ENCODE results near the gene MUC4. TPM values are rescaled to one million over a fixed set of nuclear protein-coding genes. Genes with fewer than 3 reads are reported as not detected.

Gene MUC4
- polyA plus RNA-seq, 1 of the 3 experiments (the other 2 are of a cell fraction): 0.07 TPM

DNA sequence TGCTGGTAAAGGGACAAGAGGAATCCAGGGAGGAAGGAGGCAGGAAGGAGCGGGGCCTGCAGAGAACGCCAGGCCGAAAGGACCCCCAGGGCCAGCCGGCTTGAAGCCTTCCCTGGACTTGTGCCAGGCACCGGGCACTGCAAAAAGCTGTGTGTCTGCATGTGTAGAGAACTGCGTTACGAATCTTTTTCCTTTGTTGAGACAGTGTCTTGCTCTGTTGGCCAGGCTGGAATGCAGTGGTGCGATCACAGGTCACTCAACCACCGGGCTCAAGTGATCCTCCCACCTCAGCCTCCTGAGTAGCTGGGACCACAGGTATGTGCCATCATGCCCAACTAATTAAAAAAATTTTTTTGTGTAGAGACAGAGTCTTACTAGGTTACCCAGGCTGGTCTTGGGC lies 17.0 kb upstream of the MUC4 start:
- no peaks in the 10 kb centered on the region for H3K36me3 ChIP-seq (replicated peaks in 1 of 2; ENCODE audit: control insufficient read depth in 1 of 2, insufficient read depth in 2 of 2, low read length in 1 of 2)
- no peaks in the 10 kb centered on the region for H3K9me3 ChIP-seq
- POLR2A ChIA-PET: no interaction called here
- H2AFZ ChIP-seq (ENCODE audit: low read depth): no peak overlapping the region
- CTCF ChIA-PET: interaction anchor here (1.0 to 1.5 kb wide), 4 partner anchors 14 to 66 kb away, joined by 3 to 10 read pairs (median 3); no protein-coding TSS in a partner anchor
- DNase-seq: peak; percentile 65
- no peaks in the 10 kb centered on the region for H3K79me2 ChIP-seq (ENCODE audit: insufficient read depth)
- no peaks in the 10 kb centered on the region for H3K4me1 ChIP-seq (ENCODE audit: control insufficient read depth in 1 of 2, insufficient read depth in 2 of 2, low read depth in 1 of 2, low read length in 1 of 2)
- TF ChIP-seq GATA2 (CRISPR knock-in tag; IDR thresholded peaks at IDR 0.05) (no peak), EP300 (IDR thresholded peaks at IDR 0.05; ENCODE audit: borderline replicate concordance in 1 of 2, low read depth in 1 of 2, low read length in 1 of 2) (no peak), EZH2phosphoT487 (IDR thresholded peaks at IDR 0.05; ENCODE audit: borderline replicate concordance, low read depth) (no peak), GABPA (IDR thresholded peaks at IDR 0.05; ENCODE audit: low read depth) (no peak), SIN3A (IDR thresholded peaks at IDR 0.05; ENCODE audit: borderline replicate concordance, low read depth, low read length) (no peak), CHD2 (IDR thresholded peaks at IDR 0.05; ENCODE audit: low read length, partially characterized antibody) (no peak), NFIC (IDR thresholded peaks at IDR 0.05; ENCODE audit: borderline replicate concordance) (no peak)
- TF ChIP-seq, protein P1, sequence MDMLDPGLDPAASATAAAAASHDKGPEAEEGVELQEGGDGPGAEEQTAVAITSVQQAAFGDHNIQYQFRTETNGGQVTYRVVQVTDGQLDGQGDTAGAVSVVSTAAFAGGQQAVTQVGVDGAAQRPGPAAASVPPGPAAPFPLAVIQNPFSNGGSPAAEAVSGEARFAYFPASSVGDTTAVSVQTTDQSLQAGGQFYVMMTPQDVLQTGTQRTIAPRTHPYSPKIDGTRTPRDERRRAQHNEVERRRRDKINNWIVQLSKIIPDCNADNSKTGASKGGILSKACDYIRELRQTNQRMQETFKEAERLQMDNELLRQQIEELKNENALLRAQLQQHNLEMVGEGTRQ (IDR thresholded peaks at IDR 0.05; ENCODE audit: borderline replicate concordance, low read depth, low read length): no peak
- H3K27ac ChIP-seq (ENCODE audit: low read depth in 2 of 2, low read length in 1 of 2): no peak overlapping the region
- WGBS (ENCODE audit: low lambda C conversion rate): 64% methylated on average over 9 of the region's 9 CpGs
- H3F3A ChIP-seq (replicated peaks; ENCODE audit: insufficient read depth): no peaks in the 10 kb centered on the region
- no peaks in the 10 kb centered on the region for H3K27me3 ChIP-seq (ENCODE audit: insufficient read depth)
- H3K9me2 ChIP-seq: no peaks in the 10 kb centered on the region
- H4K20me1 ChIP-seq (ENCODE audit: insufficient read depth): no peaks in the 10 kb centered on the region
- H3K4me3 ChIP-seq (ENCODE audit: low read depth in 2 of 2, low read length in 1 of 2): no peak overlapping the region
- no peak overlapping the region for H3K9ac ChIP-seq
- H3K4me2 ChIP-seq: no peak overlapping the region

DNA sequence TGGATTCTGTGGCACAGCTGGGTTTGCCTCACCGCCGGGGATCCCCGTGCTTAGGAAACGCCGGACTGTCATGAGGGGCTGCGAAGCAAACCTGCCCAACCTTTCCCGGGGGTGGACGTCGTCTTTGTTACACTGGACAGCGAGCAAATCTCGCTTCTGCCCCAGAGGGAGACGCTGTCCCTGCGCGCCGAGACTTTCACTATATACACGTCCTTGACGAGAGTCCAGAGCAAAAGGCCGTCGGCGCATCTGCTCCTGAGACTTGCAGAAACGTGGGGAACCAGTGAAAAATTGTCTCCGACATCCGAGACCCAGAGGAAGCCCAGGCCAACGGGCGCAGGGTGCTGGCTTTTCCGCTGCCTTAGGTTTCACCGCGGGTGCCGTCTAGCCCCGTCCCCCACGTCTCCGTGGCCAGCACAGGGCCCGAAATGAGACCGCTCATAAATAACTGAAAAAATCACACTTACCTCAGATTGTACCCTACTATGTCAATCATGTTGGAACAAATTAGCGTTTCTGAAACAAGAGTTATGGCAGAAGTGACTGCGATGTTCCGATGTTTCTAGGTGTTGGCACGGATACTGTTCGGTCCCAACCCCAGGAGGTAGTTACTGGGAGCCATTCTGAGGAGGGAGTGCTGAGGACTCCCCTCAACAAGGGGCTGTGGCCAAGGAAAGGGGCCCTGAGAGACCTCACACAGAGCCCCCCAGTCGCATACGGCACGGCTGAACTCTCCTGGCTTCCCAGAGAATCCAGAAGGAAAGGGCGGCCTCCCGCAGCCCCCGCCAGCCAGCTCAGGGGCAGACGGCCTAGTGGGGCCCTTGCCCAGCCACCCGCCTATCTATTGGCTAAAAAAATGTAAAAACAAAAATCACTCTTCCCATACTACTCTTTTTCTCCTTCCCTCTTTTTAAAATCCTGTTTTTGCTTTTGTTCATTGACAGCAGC lies 14.4 kb upstream of the MUC4 start:
- H4K20me1 ChIP-seq (ENCODE audit: insufficient read depth): no peaks in the 10 kb centered on the region
- no peaks in the 10 kb centered on the region for H3K9me3 ChIP-seq
- no peaks in the 10 kb centered on the region for H3K36me3 ChIP-seq (replicated peaks in 1 of 2; ENCODE audit: control insufficient read depth in 1 of 2, insufficient read depth in 2 of 2, low read length in 1 of 2)
- no peak overlapping the region for H2AFZ ChIP-seq (ENCODE audit: low read depth)
- 74% methylated on average over 42 of the region's 47 CpGs for WGBS (ENCODE audit: low lambda C conversion rate)
- H3K27ac ChIP-seq (ENCODE audit: low read depth in 2 of 2, low read length in 1 of 2): no peak overlapping the region
- H3K9ac ChIP-seq: no peak overlapping the region
- ChIA-PET POLR2A (no interaction called here), CTCF (no interaction called here)
- 0 out of 2 replicates have a peak, but pooled peaks cover 5% of the 10 kb centered on the region for H3K27me3 ChIP-seq (ENCODE audit: insufficient read depth)
- H3F3A ChIP-seq (replicated peaks; ENCODE audit: insufficient read depth): no peaks in the 10 kb centered on the region
- H3K4me2 ChIP-seq: no peak overlapping the region
- no peak for DNase-seq
- no peak overlapping the region for H3K4me3 ChIP-seq (ENCODE audit: low read depth in 2 of 2, low read length in 1 of 2)
- no peaks in the 10 kb centered on the region for H3K4me1 ChIP-seq (ENCODE audit: control insufficient read depth in 1 of 2, insufficient read depth in 2 of 2, low read depth in 1 of 2, low read length in 1 of 2)
- H3K9me2 ChIP-seq: no peaks in the 10 kb centered on the region
- no peaks in the 10 kb centered on the region for H3K79me2 ChIP-seq (ENCODE audit: insufficient read depth)
- TF ChIP-seq TCF12 (IDR thresholded peaks at IDR 0.05) (no peak), NRF1 (IDR thresholded peaks at IDR 0.05; ENCODE audit: low read depth, low read length) (no peak), YY1 (IDR thresholded peaks at IDR 0.05; ENCODE audit: low read depth) (no peak), SMC3 (IDR thresholded peaks at IDR 0.05; ENCODE audit: low read depth, low read length) (no peak), RCOR1 (IDR thresholded peaks at IDR 0.05; ENCODE audit: low read length) (no peak), MXI1 (IDR thresholded peaks at IDR 0.05; ENCODE audit: low read depth, low read length) (no peak), GATA2 (CRISPR knock-in tag; IDR thresholded peaks at IDR 0.05) (no peak)
- TF ChIP-seq, protein P2, sequence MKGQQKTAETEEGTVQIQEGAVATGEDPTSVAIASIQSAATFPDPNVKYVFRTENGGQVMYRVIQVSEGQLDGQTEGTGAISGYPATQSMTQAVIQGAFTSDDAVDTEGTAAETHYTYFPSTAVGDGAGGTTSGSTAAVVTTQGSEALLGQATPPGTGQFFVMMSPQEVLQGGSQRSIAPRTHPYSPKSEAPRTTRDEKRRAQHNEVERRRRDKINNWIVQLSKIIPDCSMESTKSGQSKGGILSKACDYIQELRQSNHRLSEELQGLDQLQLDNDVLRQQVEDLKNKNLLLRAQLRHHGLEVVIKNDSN (IDR thresholded peaks at IDR 0.05; ENCODE audit: borderline replicate concordance, low read depth): no peak
- TF ChIP-seq, protein P3, sequence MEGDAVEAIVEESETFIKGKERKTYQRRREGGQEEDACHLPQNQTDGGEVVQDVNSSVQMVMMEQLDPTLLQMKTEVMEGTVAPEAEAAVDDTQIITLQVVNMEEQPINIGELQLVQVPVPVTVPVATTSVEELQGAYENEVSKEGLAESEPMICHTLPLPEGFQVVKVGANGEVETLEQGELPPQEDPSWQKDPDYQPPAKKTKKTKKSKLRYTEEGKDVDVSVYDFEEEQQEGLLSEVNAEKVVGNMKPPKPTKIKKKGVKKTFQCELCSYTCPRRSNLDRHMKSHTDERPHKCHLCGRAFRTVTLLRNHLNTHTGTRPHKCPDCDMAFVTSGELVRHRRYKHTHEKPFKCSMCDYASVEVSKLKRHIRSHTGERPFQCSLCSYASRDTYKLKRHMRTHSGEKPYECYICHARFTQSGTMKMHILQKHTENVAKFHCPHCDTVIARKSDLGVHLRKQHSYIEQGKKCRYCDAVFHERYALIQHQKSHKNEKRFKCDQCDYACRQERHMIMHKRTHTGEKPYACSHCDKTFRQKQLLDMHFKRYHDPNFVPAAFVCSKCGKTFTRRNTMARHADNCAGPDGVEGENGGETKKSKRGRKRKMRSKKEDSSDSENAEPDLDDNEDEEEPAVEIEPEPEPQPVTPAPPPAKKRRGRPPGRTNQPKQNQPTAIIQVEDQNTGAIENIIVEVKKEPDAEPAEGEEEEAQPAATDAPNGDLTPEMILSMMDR (IDR thresholded peaks at IDR 0.05): no peak
- TF ChIP-seq, protein P1 (IDR thresholded peaks at IDR 0.05; ENCODE audit: borderline replicate concordance, low read depth, low read length): no peak
- TF ChIP-seq, protein P4, sequence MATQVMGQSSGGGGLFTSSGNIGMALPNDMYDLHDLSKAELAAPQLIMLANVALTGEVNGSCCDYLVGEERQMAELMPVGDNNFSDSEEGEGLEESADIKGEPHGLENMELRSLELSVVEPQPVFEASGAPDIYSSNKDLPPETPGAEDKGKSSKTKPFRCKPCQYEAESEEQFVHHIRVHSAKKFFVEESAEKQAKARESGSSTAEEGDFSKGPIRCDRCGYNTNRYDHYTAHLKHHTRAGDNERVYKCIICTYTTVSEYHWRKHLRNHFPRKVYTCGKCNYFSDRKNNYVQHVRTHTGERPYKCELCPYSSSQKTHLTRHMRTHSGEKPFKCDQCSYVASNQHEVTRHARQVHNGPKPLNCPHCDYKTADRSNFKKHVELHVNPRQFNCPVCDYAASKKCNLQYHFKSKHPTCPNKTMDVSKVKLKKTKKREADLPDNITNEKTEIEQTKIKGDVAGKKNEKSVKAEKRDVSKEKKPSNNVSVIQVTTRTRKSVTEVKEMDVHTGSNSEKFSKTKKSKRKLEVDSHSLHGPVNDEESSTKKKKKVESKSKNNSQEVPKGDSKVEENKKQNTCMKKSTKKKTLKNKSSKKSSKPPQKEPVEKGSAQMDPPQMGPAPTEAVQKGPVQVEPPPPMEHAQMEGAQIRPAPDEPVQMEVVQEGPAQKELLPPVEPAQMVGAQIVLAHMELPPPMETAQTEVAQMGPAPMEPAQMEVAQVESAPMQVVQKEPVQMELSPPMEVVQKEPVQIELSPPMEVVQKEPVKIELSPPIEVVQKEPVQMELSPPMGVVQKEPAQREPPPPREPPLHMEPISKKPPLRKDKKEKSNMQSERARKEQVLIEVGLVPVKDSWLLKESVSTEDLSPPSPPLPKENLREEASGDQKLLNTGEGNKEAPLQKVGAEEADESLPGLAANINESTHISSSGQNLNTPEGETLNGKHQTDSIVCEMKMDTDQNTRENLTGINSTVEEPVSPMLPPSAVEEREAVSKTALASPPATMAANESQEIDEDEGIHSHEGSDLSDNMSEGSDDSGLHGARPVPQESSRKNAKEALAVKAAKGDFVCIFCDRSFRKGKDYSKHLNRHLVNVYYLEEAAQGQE (IDR thresholded peaks at IDR 0.05; ENCODE audit: low read depth, low read length): no peak
